HepG2 (cell line): ENCODE results near the gene KIAA1755. TPM values are rescaled to one million over a fixed set of nuclear protein-coding genes. Genes with fewer than 3 reads are reported as not detected.

ENCODE experiments used
- ATAC-seq: fragments of 200-7000 bp; cut with Tn5 transposase; 3 replicates; pipeline ENCODE4 v1.9.1; 2020; ENCODE audit warnings: mild to moderate bottlenecking, moderate library complexity
- BruUV-seq: library from RNA; stranded (reverse); fragments of 400-500 nt; replicated peaks from 2 replicates; lab custom pipeline; 2021; lab: Mats Ljungman, UMichigan
- CTCF ChIA-PET: fragments of 300-600 bp; formaldehyde crosslinking; extraction: SDS; loops from one replicate; lab custom pipeline; 2021; ENCODE audit warnings: low total read pairs, inconsistent platforms, low intra/inter-chr PET ratio; lab: Yijun Ruan, JAX
- POLR2A ChIA-PET: fragments of 350-600 bp; sonication (Branson Sonifier 250); formaldehyde crosslinking; loops from one replicate; lab custom pipeline; 2020; ENCODE audit warnings: antibody characterized with exemption, inconsistent platforms; lab: Yijun Ruan, JAX
- DNase-seq: peaks from one replicate; pipeline ENCODE4 v3.0.0-alpha.2; 2015; ENCODE audit warnings: low spot score
- FAIRE-seq: peaks from 3 replicates; lab custom pipeline; 2011; peaks lifted over from hg19 to GRCh38; lab: Jason Lieb, UNC
- H2AFZ ChIP-seq: one replicate; pipeline ENCODE4 v1.6.1; 2011; ENCODE audit warnings: low read length, inconsistent platforms
- H3K27ac ChIP-seq: fragments of 300-600 bp; 3 replicates; pipeline ENCODE4 v1.8.0; 2011; ENCODE audit warnings: mixed run types, mild to moderate bottlenecking, mixed read lengths, low read length, inconsistent platforms; ENCODE audit not compliant: insufficient read depth; ENCODE audit errors: extremely low read length
- H3K27me3 ChIP-seq, 2 experiments: fragments of 200-600 bp in 1 of 2; 2 replicates in 1 of 2; 3 replicates in 1 of 2; pipeline versions ENCODE4 v1.6.0 to v1.8.0; 2011; ENCODE audit warnings: low read length in 2 of 2, mild to moderate bottlenecking in 2 of 2, moderate library complexity in 2 of 2, inconsistent platforms in 1 of 2; ENCODE audit not compliant: insufficient read depth in 2 of 2, control insufficient read depth in 1 of 2
- H3K36me3 ChIP-seq, 2 experiments: fragments of 200-600 bp in 1 of 2; replicated peaks in 1 of 2; 2 replicates in 1 of 2; 3 replicates in 1 of 2; pipeline versions ENCODE4 v1.5.1 to v1.8.0; 2011; ENCODE audit warnings: low read length in 2 of 2, inconsistent platforms in 1 of 2; ENCODE audit not compliant: insufficient read depth in 2 of 2, control insufficient read depth in 1 of 2
- H3K4me1 ChIP-seq: 2 replicates; pipeline ENCODE4 v1.5.1; 2012; ENCODE audit warnings: low read length, inconsistent platforms; ENCODE audit not compliant: insufficient read depth
- H3K4me2 ChIP-seq: 2 replicates; pipeline ENCODE4 v1.6.0; 2011; ENCODE audit warnings: low read depth, low read length, inconsistent platforms
- H3K4me3 ChIP-seq, 3 experiments: fragments of 200-600 bp in 1 of 3; sonication (generic), shearing (Covaris generic) in 1 of 3; replicated peaks in 1 of 3; 2 replicates each; pipeline ENCODE4 v1.5.1; 2011 to 2016; ENCODE audit warnings: low read length in 3 of 3, inconsistent platforms in 2 of 3, low read depth in 2 of 3, mild to moderate bottlenecking in 2 of 3, control low read depth in 1 of 3, mixed read lengths in 1 of 3; ENCODE audit not compliant: insufficient read depth in 1 of 3
- H3K79me2 ChIP-seq: one replicate; pipeline ENCODE4 v1.6.1; 2011; ENCODE audit warnings: low read length, inconsistent platforms; ENCODE audit not compliant: insufficient read depth
- H3K9ac ChIP-seq: 2 replicates; pipeline ENCODE4 v1.6.0; 2011; ENCODE audit warnings: mild to moderate bottlenecking, low read depth, low read length, inconsistent platforms; ENCODE audit not compliant: insufficient read depth
- H3K9me3 ChIP-seq: 2 replicates; pipeline ENCODE4 v1.5.1; 2012; ENCODE audit warnings: mild to moderate bottlenecking, low read length
- H4K20me1 ChIP-seq: 2 replicates; pipeline ENCODE4 v1.6.0; 2011; ENCODE audit warnings: inconsistent platforms, mild to moderate bottlenecking, low read length, moderate library complexity; ENCODE audit not compliant: insufficient read depth
- ETS1 ChIP-seq: sonication (generic); formaldehyde crosslinking; IDR thresholded peaks from 2 replicates; pipeline ENCODE4 v1.4.0; 2020; ENCODE audit warnings: missing genetic modification reagents
- GABPB1 ChIP-seq: IDR thresholded peaks from 2 replicates; pipeline ENCODE4 v1.6.1; 2016; ENCODE audit warnings: mild to moderate bottlenecking, missing genetic modification reagents, moderate library complexity, missing compliant biosample characterization
- HOXD1 ChIP-seq: sonication (generic); formaldehyde crosslinking; IDR thresholded peaks from 2 replicates; pipeline ENCODE4 v1.5.0; 2020; ENCODE audit warnings: missing genetic modification reagents
- KMT2A ChIP-seq: sonication (generic); formaldehyde crosslinking; IDR thresholded peaks from 2 replicates; pipeline ENCODE4 v1.4.0; 2020; ENCODE audit warnings: missing genetic modification reagents
- NCOA5 ChIP-seq: sonication (generic); formaldehyde crosslinking; IDR thresholded peaks from 2 replicates; pipeline ENCODE4 v1.4.0; 2020; ENCODE audit warnings: missing genetic modification reagents
- TEAD2 ChIP-seq: sonication (generic); formaldehyde crosslinking; IDR thresholded peaks from 2 replicates; pipeline ENCODE4 v1.9.0; 2021; ENCODE audit warnings: missing genetic modification reagents
- ZBTB20 ChIP-seq: sonication (generic); formaldehyde crosslinking; IDR thresholded peaks from 2 replicates; pipeline ENCODE4 v1.8.1; 2023; ENCODE audit warnings: missing genetic modification reagents, low read depth, mild to moderate bottlenecking, borderline replicate concordance
- ZFP91 ChIP-seq: sonication (generic); formaldehyde crosslinking; IDR thresholded peaks from 2 replicates; pipeline ENCODE4 v1.9.0; 2022; ENCODE audit warnings: missing genetic modification reagents, mild to moderate bottlenecking, borderline replicate concordance
- ZNF414 ChIP-seq: sonication (generic); formaldehyde crosslinking; IDR thresholded peaks from 2 replicates; pipeline ENCODE4 v1.5.0; 2020; ENCODE audit warnings: missing genetic modification reagents
- ZSCAN12 ChIP-seq: sonication (generic); formaldehyde crosslinking; IDR thresholded peaks from 2 replicates; pipeline ENCODE4 v1.9.0; 2021; ENCODE audit warnings: mild to moderate bottlenecking, missing genetic modification reagents
- WGBS: methylation state at CpG from one replicate; pipeline ENCODE4 v1.1.6; 2017; ENCODE audit warnings: low lambda C conversion rate; 5-methylcytosine and 5-hydroxymethylcytosine counted together
- in situ Hi-C: cut with HindIII; loops from 2 replicates; pipeline ENCODE4 v1.10.0; 2017; ENCODE audit warnings: low pct_unique_long_range_greater_than_20kb; ENCODE audit not compliant: extremely low pct_ligation_motif_present
- intact Hi-C: fragments of 100-400 bp; cut with micrococcal nuclease; formaldehyde crosslinking; loops from one replicate; pipeline ENCODE4 v1.10.0; 2022; ENCODE audit not compliant: unreplicated experiment
- polyA plus RNA-seq, 8 experiments: library from polyadenylated mRNA; depleted of rRNA in 3 of 8; stranded (reverse) in 7 of 8; unstranded in 1 of 8; fragments of >200 nt; fragmentation: Illumina TruSeq in 4 of 8; extraction: Trizol in 4 of 8; gene quantifications; 2 replicates each; pipeline versions ENCODE4 v1.2.1 to v1.2.3, GENCODE V29; 2011 to 2016; ENCODE audit warnings: low read depth in 4 of 8, missing spikeins in 1 of 8, mixed read lengths in 1 of 8; ENCODE audit not compliant: insufficient read depth in 1 of 8
- total RNA-seq, 5 experiments: library from RNA; depleted of rRNA; stranded (reverse); fragments of >200 nt; fragmentation: Illumina TruSeq; extraction: Trizol; gene quantifications; 2 replicates each; pipeline ENCODE4 v1.2.3, GENCODE V29; 2016; ENCODE audit warnings: low read depth in 1 of 5

KIAA1755 gene
- total and polyA plus RNA-seq, 2 of the 13 experiments (the other 11 are each of a cell fraction or from before 2014, with no cell fraction given) = 0.04 TPM; not detected in 1

- DNase-seq (no peak), FAIRE-seq (no peak), ATAC-seq (no peak)
- no TSS peak for BruUV-seq
- 37% methylated on average over 16 of the region's 16 CpGs for WGBS
- no peaks in the 10 kb centered on the region for H3K36me3 ChIP-seq
- H3K27ac ChIP-seq = no peak overlapping the region
- ChIA-PET CTCF (no interaction called here), POLR2A (no interaction called here)
- intact Hi-C loops (no loop called here), in situ Hi-C loops (no loop called here)
- no peaks in the 10 kb centered on the region for H3K79me2 ChIP-seq
- peaks cover 7 to 12% of the 10 kb centered on the region in 2 experiments; a peak in 3 of 5 replicates for H3K27me3 ChIP-seq
- no peak overlapping the region for H3K4me2 ChIP-seq
- no peaks in the 10 kb centered on the region for H4K20me1 ChIP-seq
- H3K4me3 ChIP-seq = no peak overlapping the region
- H2AFZ ChIP-seq = no peak overlapping the region
- H3K9me3 ChIP-seq = no peaks in the 10 kb centered on the region
- no peak overlapping the region for H3K9ac ChIP-seq
- no peak for TF ChIP-seq TEAD2 (CRISPR knock-in tag)
- no peak for TF ChIP-seq NCOA5 (CRISPR knock-in tag)
- no peak for TF ChIP-seq ZFP91 (CRISPR knock-in tag)
- no peak for TF ChIP-seq ETS1
- no peak for TF ChIP-seq ZNF414 (CRISPR knock-in tag)
- TF ChIP-seq ZSCAN12 (CRISPR knock-in tag) = no peak
- no peak for TF ChIP-seq GABPB1 (CRISPR knock-in tag)
- TF ChIP-seq KMT2A (CRISPR knock-in tag) = no peak
- no peak for TF ChIP-seq HOXD1 (CRISPR knock-in tag)
- TF ChIP-seq ZBTB20 = no peak
- peaks cover 35% of the 10 kb centered on the region for H3K4me1 ChIP-seq
Measured at GRCh38 chr20:38175304-38176180, 85.0 kb downstream of the KIAA1755 start.
